CD4-positive, CD25-positive, alpha-beta regulatory T cell (primary cell): ENCODE results near the gene TOMM7. TPM values are rescaled to one million over a fixed set of nuclear protein-coding genes. Genes with fewer than 3 reads are reported as not detected.

Experiments used
- ATAC-seq, 2 donors: fragments of 150-1000 bp; cut with Tn5 transposase; one replicate each; pipeline ENCODE4 v1.10.0; 2021; ENCODE audit warnings: low read depth in 2 of 2, moderate number of reproducible peaks in 2 of 2, moderate library complexity in 1 of 2
- DNase-seq, 3 donors: peaks; one replicate each; pipeline versions ENCODE4 v3.0.0 to v3.0.0-alpha.2; 2012 to 2022; ENCODE audit warnings: mixed read lengths in 1 of 3
- H3K27ac ChIP-seq: one replicate; pipeline ENCODE4 v1.7.0; 2013; ENCODE audit warnings: mild to moderate bottlenecking, low read length; ENCODE audit not compliant: insufficient read depth, poor library complexity, severe bottlenecking
- H3K27me3 ChIP-seq: one replicate; pipeline ENCODE4 v1.7.0; 2013; ENCODE audit warnings: low read length; ENCODE audit not compliant: control insufficient read depth, insufficient read depth
- H3K36me3 ChIP-seq: one replicate; pipeline ENCODE4 v1.7.0; 2013; ENCODE audit warnings: mild to moderate bottlenecking, low read length, moderate library complexity; ENCODE audit not compliant: control insufficient read depth, insufficient read depth
- H3K4me1 ChIP-seq: 2 replicates; pipeline ENCODE4 v1.7.0; 2013; ENCODE audit warnings: mild to moderate bottlenecking, low read length; ENCODE audit not compliant: insufficient read depth, control insufficient read depth, poor library complexity, severe bottlenecking
- H3K4me3 ChIP-seq: one replicate; pipeline ENCODE4 v1.7.0; 2013; ENCODE audit warnings: low read depth, mild to moderate bottlenecking, low read length, moderate library complexity
- H3K9me3 ChIP-seq, 2 experiments: 1 replicate in 1 of 2; 2 replicates in 1 of 2; pipeline ENCODE4 v1.7.0; 2013; ENCODE audit warnings: low read length in 2 of 2, mild to moderate bottlenecking in 1 of 2, moderate library complexity in 1 of 2; ENCODE audit not compliant: control insufficient read depth in 2 of 2
- H3K27ac Mint-ChIP-seq, 3 donors: one replicate each; pipeline ENCODE4 v1.8.0; 2020 to 2022; ENCODE audit warnings: mild to moderate bottlenecking in 3 of 3, mixed read lengths in 3 of 3, moderate library complexity in 2 of 3
- H3K27me3 Mint-ChIP-seq: one replicate; pipeline ENCODE4 v1.8.0; 2022; ENCODE audit warnings: mild to moderate bottlenecking, mixed read lengths
- H3K36me3 Mint-ChIP-seq: one replicate; pipeline ENCODE4 v1.8.0; 2020; ENCODE audit warnings: mixed read lengths
- H3K4me1 Mint-ChIP-seq, 4 donors: one replicate each; pipeline ENCODE4 v1.8.0; 2020 to 2022; ENCODE audit warnings: mixed read lengths in 4 of 4, mild to moderate bottlenecking in 1 of 4
- H3K4me3 Mint-ChIP-seq, 4 donors: one replicate each; pipeline ENCODE4 v1.8.0; 2020 to 2022; ENCODE audit warnings: mild to moderate bottlenecking in 4 of 4, mixed read lengths in 4 of 4, moderate library complexity in 3 of 4
- H3K9me3 Mint-ChIP-seq, 7 donors: one replicate each; pipeline ENCODE4 v1.8.0; 2020 to 2022; ENCODE audit warnings: mixed read lengths in 7 of 7, mild to moderate bottlenecking in 3 of 7, moderate library complexity in 2 of 7
- polyA plus RNA-seq, 4 donors: library from polyadenylated mRNA; unstranded; fragments of 300-500 nt; fragmentation: Illumina TruSeq; gene quantifications; one replicate each; pipeline ENCODE4 v1.2.3, GENCODE V29; 2021
- total RNA-seq: library from RNA; stranded (reverse); gene quantifications from one replicate; pipeline ENCODE4 v1.2.3, GENCODE V29; 2022

Gene TOMM7
- total and polyA plus RNA-seq, 5 donors from 2014 or later, result 217 to 490 (median 405) TPM

DNA sequence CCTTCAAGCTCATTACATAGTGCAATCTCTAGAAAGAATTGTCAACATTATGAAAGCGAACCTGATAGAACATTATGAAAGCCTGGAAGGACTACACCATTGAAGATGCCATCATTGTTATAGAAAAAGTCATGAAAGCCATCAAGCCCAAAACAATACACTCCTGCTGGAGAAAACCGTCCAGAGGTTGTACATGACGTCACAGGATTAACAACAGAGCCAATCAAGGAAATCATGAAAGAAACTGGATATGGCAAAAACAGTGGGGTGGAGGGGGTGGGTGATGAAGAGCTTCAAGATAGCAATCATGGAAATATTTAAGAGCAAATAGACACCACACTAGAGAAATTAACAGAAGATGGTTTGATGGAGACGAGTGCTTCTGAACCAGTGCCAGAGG lies 45.7 kb downstream of the TOMM7 start:
- no peak overlapping the region for H3K4me3 Mint-ChIP-seq
- Histone ChIP-seq H3K4me1 (no peaks in the 10 kb centered on the region), H3K27me3 (peaks cover 6% of the 10 kb centered on the region), H3K9me3 (no peaks in the 10 kb centered on the region), H3K36me3 (no peaks in the 10 kb centered on the region), H3K4me3 (no peak overlapping the region), H3K27ac (no peak overlapping the region)
- peaks cover 14% of the 10 kb centered on the region for H3K27me3 Mint-ChIP-seq
- no peak for DNase-seq
- ATAC-seq, result no peak
- H3K36me3 Mint-ChIP-seq, result no peaks in the 10 kb centered on the region
- H3K9me3 Mint-ChIP-seq, result no peaks in the 10 kb centered on the region
- no peaks in the 10 kb centered on the region for H3K4me1 Mint-ChIP-seq
- no peak overlapping the region for H3K27ac Mint-ChIP-seq

- no peaks in the 10 kb centered on the region for H3K4me1 Mint-ChIP-seq
- H3K9me3 ChIP-seq, result no peaks in the 10 kb centered on the region
- peaks cover 28% of the 10 kb centered on the region for H3K27me3 Mint-ChIP-seq
- peaks cover 0 to 5% (median 0%) of the 10 kb centered on the region in 7 donors for H3K9me3 Mint-ChIP-seq
- DNase-seq (no peak), ATAC-seq (no peak)
- H3K4me3 Mint-ChIP-seq, result no peak overlapping the region
- no peak overlapping the region for H3K27ac Mint-ChIP-seq
- peaks cover 12% of the 10 kb centered on the region for H3K27me3 ChIP-seq
- H3K36me3 ChIP-seq, result no peaks in the 10 kb centered on the region
- no peaks in the 10 kb centered on the region for H3K36me3 Mint-ChIP-seq
- no peak overlapping the region for H3K27ac ChIP-seq
- H3K4me3 ChIP-seq, result no peak overlapping the region
- H3K4me1 ChIP-seq, result no peaks in the 10 kb centered on the region
Observed at GRCh38 chr7:22772885-22773284, 49.8 kb downstream of the TOMM7 start.

- no peaks in the 10 kb centered on the region for H3K9me3 ChIP-seq
- peaks cover 12% of the 10 kb centered on the region for H3K27me3 ChIP-seq
- H3K4me3 ChIP-seq, result no peak overlapping the region
- Mint-ChIP-seq H3K9me3 (peaks cover 0 to 6% (median 0%) of the 10 kb centered on the region in 7 donors), H3K4me3 (no peak overlapping the region), H3K27ac (no peak overlapping the region), H3K27me3 (peaks cover 25% of the 10 kb centered on the region), H3K4me1 (no peaks in the 10 kb centered on the region), H3K36me3 (no peaks in the 10 kb centered on the region)
- H3K36me3 ChIP-seq, result no peaks in the 10 kb centered on the region
- DNase-seq (no peak), ATAC-seq (no peak)
- no peaks in the 10 kb centered on the region for H3K4me1 ChIP-seq
- H3K27ac ChIP-seq, result no peak overlapping the region
Observed at GRCh38 chr7:22771872-22772228, 50.8 kb downstream of the TOMM7 start.

DNA sequence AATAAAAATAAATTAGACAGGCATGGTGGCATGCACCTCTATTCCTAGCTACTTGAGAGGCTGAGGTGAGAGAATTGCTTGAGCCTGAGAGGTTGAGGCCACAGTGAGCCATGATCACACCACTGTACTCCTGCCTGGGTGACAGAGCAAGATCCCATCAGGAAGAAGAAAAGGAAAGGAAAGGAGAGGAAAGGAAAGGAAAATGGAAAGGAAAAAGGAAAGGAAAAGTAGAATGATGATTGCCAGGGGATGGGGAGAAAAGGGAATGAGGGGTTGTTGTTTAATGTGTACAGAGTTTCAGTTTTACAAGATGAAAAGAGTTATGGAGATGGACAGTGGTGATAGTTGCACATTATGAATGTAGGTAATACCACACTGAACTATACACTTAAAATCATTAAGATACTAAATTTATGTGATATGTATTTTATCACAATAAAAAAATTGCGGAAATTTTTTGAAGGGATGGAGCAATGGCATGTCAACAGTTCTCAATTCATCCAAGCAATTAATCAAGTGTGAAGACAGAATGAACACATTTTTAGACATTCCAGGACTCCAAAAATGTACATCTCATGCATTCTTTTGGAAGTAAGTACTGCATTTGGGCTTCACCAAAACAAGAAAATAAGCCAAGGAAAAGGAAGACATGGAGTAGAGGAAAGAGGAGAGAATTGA lies 51.3 kb downstream of the TOMM7 start:
- no peak overlapping the region for H3K27ac ChIP-seq
- Mint-ChIP-seq H3K36me3 (no peaks in the 10 kb centered on the region), H3K27me3 (peaks cover 21% of the 10 kb centered on the region), H3K27ac (no peak overlapping the region), H3K4me1 (no peaks in the 10 kb centered on the region), H3K4me3 (no peak overlapping the region), H3K9me3 (peaks cover 0 to 6% (median 0%) of the 10 kb centered on the region in 7 donors)
- no peaks in the 10 kb centered on the region for H3K36me3 ChIP-seq
- H3K9me3 ChIP-seq, result no peaks in the 10 kb centered on the region
- no peak for ATAC-seq
- DNase-seq, result no peak
- H3K4me3 ChIP-seq, result no peak overlapping the region
- H3K27me3 ChIP-seq, result peaks cover 14% of the 10 kb centered on the region
- no peaks in the 10 kb centered on the region for H3K4me1 ChIP-seq

DNA sequence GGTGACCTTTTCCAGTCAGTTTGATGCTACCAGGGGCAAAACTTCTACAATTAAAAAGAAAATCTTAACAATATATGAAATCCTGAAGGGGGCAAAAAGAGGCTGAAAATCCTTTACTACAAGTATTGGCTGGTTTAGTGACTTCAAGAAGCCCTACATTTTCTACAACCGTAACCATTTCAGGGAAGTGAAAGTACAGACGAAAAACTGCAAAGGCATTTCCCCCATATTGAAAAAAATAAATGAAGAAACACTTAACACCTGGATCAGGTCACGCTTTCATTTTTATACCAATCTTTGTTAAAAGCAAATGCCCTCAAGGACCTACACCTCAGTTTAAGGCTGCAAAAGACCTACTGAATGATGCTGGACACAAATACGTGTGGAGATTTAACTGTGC lies 57.0 kb downstream of the TOMM7 start:
- Histone ChIP-seq H3K9me3 (no peaks in the 10 kb centered on the region), H3K36me3 (no peaks in the 10 kb centered on the region), H3K27ac (no peak overlapping the region), H3K4me1 (no peaks in the 10 kb centered on the region), H3K27me3 (peaks cover 16% of the 10 kb centered on the region), H3K4me3 (no peak overlapping the region)
- ATAC-seq (no peak), DNase-seq (no peak)
- Mint-ChIP-seq H3K36me3 (no peaks in the 10 kb centered on the region), H3K27me3 (peaks cover 38% of the 10 kb centered on the region), H3K4me1 (no peaks in the 10 kb centered on the region), H3K9me3 (peaks cover 0 to 5% (median 0%) of the 10 kb centered on the region in 7 donors), H3K27ac (no peak overlapping the region), H3K4me3 (no peak overlapping the region)

Other genes starting within 250 kb of the TOMM7 start
- not detected for gene IL6, start 95.6 kb downstream of the TOMM7 start, total RNA-seq
- not detected for gene IL6, start 95.6 kb downstream of the TOMM7 start, polyA plus RNA-seq
- 38.6 TPM for gene HYCC1, start 191.3 kb upstream of the TOMM7 start, total RNA-seq
- gene HYCC1, start 191.3 kb upstream of the TOMM7 start, polyA plus RNA-seq, result 10 to 100 TPM; 12.8 to 19.7 (median 15.5) TPM